ENCODE measurements around the gene CNTRL. TPM values are rescaled to one million over a fixed set of nuclear protein-coding genes. Genes with fewer than 3 reads are reported as not detected.

The CNTRL gene
- total RNA-seq, 1 donor from 2014 or later: 89.2 TPM

DNA sequence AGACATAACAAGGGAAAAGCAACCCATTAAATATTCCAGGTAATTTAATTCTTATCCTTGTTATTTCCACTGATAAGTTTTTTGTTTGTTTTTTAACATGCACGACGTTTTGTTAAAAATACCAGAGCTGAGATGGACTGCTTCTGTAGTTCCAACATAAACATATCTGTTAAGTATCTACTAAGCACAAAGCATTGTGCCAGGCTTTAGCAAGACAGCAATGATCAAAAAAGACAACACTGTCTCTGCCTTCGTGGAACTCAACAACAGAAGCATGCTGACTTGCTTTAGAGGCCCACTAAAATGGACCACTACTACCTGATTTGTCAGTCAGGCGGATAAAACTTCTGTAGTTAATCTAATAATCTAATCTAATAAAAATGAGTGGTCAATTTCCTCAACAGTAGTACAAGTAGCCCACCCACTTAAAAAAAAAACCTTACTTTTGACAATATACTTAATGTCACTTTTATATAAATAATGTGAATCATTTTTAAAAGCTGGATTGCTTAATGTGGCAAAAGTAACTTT, 123.8 kb downstream of the CNTRL start:
- intact Hi-C loops (cut with micrococcal nuclease): loop anchor here (5.0 kb wide), 1 partner anchor 441 kb away; no protein-coding TSS in a partner anchor

DNA sequence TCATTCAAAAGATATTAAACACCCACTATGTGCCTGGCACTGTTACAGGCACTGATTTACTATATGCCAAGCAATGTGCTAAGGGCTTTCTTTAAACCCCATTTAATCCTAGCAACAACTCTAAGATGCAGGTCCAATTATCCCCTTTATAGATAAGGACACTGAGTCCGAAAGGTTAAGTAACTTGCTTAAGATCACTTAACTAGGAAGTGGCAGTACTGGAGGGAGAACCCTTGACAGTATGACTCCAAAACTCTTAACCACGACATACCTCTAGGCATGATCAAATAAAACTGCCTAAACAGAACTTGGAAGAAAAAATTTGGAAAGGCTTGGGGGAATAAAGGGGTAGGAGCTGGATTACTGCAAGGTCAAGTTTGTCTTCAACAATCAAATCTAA, 125.2 kb downstream of the CNTRL start:
- intact Hi-C loops (cut with micrococcal nuclease): loop anchor here (1.0 to 5.0 kb wide), 9 partner anchors 43 to 443 kb away; partner anchors contain the start of genes GSN, PHF19, PSMD5 and TRAF1

DNA sequence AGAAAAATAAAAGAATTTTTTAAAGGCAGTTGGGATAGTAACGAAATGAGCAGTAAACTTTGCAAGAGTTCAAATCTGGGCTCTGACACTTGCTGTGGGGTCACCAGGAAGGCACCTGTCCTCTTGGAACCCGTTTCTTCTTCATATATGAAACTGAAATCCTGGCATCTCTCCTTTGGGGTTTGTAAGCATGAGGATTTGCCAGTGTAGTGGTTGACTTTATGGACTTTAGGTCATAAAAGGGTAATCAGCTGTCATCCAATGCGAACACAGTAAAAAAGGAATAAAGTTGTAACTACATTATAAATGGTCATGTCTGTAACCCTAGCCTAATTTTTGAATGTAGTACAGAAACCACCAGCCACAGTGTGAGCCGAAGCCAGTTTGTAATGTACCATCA, 125.6 kb downstream of the CNTRL start:
- intact Hi-C loops (cut with micrococcal nuclease): loop anchor here (1.0 to 5.0 kb wide), 8 partner anchors 44 to 358 kb away; partner anchors contain the start of genes GSN, PHF19, PSMD5 and TRAF1

DNA sequence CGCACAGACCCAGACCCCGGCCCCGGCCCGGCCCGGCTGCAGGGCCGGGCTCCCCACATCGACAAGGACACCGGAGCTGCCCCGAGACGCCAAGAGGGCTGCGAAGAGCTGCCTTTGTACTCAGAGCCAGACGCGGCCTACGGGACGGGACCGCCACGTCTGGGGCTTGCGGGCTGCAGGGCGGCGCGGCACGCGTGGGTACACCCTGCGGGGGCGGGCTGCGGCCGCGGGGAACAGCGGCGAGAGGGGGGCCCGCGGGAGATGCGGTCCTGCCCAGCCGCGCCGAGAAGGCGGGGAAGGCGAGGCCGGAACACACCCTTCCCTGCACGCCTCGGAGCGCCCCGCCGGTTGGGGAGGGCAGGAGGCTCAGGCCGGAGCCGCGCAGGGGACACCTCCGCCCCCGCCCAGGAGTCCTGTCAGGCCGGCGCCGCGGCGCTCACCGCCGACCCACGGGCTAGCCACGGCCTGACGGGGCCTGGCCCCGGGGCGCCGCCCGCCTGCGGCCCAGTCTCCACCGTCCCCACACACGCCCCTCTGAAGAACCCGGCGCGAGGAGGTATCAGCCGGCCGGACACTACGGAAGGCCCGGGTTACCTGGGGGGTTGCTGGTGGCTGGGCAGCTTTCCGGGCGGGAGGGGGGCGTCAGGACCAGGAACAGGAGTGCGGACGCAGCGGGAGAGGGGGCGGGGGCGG, 126.4 kb downstream of the CNTRL start:
- intact Hi-C loops (cut with micrococcal nuclease): loop anchor here (2.0 to 5.0 kb wide), 7 partner anchors 44 to 358 kb away; partner anchors contain the start of genes GSN, PHF19, PSMD5 and TRAF1

DNA sequence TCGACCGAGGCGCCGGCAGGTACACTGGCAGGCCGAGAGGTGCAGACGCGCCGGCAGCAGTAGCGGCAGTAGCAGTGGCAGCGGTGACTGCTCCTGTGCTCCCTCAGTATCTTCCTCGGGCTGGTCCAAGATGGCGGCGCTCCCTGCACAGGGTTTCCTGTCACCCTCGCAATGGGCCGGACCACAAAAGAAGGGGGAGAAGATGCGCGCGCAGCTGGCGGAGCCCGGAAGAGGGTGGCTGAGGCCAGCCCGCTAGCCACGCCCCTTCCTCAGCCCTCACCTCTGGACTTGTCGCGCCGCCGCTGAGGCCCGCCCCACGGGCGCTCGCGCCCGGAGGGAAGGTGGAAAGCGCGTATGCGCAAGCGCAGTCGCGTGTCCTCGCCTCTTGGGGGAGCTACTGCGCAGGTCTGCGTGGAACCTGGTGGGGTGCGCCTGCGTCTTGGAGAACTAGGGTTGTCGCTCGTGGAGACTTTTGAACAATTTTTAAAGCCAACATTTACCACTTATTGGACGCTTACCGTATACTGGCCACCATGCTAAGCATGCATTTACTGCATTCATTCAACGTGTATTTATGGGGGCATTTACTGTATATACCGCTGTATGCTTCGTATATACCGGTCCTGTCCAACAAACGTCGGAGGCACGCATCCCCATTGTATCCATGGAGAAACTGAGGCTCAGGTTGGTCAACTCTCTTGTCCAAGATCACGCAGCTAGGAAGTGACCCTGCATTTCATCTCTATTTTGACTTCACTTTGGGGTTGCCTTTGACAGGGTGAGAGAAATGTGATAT, 127.2 kb downstream of the CNTRL start, which contains the start of gene RAB14:
RAB14 (minus strand) TSS at position 132 of the 796 bp plus-strand sequence. CDS start 8,457 bp downstream, outside the sequence.
- intact Hi-C loops (cut with micrococcal nuclease): loop anchor here (1.0 to 5.0 kb wide), 14 partner anchors 45 to 621 kb away; partner anchors contain the start of genes CDK5RAP2, CNTRL, FBXW2 and GSN

DNA sequence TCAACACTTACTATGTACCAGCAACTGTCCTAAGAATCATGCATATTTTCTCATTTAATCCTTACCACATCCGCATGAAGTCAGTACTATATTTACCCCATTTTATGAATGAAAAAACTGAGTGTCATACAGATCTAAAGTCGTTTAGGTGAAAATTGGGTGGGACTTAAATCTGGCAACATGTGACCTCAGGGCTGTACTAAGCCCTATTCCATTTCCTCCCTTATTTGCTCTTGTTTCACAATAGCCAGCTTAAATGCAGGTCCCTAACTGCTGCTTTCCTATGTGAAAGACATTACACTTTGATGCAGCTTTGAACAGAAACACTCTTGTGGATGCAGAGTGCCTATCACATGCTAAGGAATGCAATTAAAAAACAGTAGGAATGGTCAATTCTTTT, 129.4 kb downstream of the CNTRL start:
- intact Hi-C loops (cut with micrococcal nuclease): loop anchor here (5.0 kb wide), 2 partner anchors 63 to 163 kb away; partner anchors contain the start of gene GSN

GRCh38 chr9:121204611-121205010, 129.9 kb downstream of the CNTRL start:
- intact Hi-C loops (cut with micrococcal nuclease): loop anchor here (5.0 kb wide), 2 partner anchors 63 to 163 kb away; partner anchors contain the start of gene GSN

DNA sequence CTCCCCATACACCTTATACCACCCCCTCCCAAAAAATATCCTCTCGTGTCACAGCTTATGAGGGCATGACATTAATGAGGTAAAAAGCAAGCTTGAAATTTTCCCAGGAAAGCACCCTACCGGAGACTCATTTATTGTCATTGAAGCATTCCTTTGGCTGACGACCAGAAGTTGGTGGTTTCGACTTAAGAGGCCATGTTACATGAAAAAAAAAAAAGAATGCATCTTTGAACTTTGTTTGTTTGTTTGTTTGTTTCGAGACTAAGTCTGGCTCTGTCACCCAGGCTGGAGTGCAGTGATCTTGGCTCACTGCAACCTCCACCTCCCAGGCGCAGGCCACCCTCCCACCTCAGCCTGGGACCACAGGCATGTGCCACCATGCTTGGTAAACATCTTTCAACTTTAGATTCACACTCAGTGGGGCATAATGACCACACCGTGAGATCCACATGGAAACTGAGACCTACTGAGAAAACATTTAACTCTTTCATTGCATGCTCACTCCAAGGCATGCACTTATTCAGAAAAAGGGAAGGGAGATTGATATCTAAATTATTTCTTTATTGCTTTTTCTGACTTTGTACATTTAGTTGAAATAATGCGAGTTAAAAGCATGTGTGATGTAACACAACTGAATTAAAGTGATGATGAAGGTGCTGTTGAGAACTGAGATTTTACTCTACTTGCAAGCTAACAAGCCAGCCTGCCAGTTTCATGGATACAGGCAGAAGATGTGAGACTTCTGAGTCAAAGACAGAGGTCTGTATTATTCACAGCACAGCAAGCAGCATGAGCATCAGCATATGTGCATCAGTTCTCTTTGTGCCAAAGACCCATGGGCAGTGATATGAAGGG, 132.0 kb downstream of the CNTRL start:
- intact Hi-C loops (cut with micrococcal nuclease): no loop called here

DNA sequence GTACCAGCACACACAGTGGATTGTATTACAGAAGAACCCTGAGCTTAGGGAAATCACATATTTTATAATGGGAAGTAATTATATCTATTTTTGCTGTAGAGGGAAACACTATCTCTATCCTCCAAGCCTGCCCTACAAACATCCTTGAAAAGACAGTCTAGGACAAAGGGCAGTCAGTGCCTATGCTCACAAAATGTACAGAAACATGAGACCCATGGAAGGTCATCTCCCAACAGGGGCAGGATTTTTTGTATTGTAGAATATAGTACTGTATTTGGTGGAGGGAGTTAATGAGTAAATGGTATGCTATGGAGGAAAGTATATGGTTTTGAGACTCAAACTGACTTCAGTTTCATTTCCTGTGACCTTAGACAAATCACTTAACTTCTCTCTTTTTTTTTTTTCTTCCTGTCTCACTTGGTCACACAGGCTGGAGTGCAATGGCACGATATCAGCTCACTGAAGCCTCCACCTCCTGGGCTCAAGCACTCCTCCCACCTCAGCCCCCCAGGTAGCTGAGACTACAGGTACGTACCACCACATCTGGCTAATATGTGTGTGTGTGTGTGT, 132.7 kb downstream of the CNTRL start:
- intact Hi-C loops (cut with micrococcal nuclease): no loop called here

DNA sequence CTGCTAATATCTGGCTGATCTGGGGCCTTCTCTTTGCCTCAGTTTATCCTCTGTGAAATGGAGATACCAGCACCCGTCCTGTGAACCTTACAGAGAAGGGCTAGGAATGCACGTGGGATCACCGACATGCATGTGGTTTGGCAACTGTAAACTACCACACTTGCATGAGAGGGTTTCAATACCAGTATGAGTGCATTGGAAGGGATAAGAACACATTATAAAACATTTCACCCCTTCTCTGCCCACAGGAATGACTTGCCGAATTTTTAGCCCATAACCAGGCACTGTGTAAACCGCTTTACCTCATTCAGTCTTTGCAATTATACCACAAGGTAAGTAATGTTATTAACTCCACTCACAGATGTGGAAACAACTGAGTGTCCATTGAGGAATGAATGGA, 135.8 kb downstream of the CNTRL start:
- intact Hi-C loops (cut with micrococcal nuclease): loop anchor here (5.0 kb wide), 1 partner anchor 87 kb away; no protein-coding TSS in a partner anchor

DNA sequence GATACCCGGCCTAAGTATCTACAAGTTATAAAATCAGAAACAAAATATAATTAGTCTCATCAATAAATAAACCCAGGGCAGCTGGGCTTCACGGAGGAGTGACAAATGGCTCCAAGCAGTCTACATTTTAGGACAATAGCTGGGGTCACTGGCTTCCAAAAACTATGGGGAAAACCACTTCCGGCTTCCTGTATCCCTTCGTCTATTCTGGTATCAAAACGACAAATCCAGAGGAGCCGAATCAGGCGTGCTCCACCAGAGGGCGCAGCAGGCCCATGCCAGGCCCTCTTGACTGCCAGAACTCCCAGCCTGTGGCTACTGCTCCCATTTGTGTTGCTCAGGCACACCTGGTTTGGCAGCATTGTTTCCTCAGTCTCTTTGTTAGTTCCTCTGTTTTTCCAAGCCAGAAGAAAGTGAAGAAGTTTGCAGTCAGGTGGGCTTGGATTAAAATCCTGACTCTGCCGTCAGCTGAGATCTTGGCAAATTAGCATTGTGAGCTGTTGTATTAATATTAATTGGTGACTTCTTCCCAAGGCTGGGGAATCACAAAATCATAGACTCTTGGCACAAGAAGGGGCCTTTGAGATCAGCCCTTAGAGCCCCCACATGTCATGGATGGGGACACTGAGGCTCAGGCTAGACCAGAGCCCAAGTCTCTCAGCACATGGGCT, 138.5 kb downstream of the CNTRL start:
- intact Hi-C loops (cut with micrococcal nuclease): loop anchor here (1.0 to 5.0 kb wide), 5 partner anchors 66 to 285 kb away; no protein-coding TSS in a partner anchor

DNA sequence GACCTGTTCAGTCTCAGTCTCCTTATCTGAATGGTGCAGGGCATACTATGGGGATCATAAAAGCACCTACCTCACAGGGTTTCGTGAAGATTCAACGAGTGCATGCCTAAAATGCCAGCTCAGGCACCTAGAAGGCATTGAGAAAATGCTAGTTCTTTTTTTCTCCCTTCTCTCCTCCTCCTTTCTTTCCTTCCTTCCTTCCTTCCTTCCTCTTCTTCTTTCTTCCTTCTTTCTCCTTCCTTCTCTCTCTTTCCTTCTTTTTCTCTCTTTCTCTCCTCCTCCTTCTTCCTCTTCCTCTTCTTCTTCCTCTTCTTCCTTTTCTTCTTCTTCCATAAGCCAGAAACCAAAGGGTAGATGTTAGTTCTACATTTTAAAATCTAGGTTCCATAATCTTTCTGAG, 139.2 kb downstream of the CNTRL start:
- intact Hi-C loops (cut with micrococcal nuclease): loop anchor here (5.0 kb wide), 1 partner anchor 83 kb away; no protein-coding TSS in a partner anchor

- intact Hi-C loops (cut with micrococcal nuclease): no loop called here
Observed at GRCh38 chr9:121216271-121216805, 141.6 kb downstream of the CNTRL start.

DNA sequence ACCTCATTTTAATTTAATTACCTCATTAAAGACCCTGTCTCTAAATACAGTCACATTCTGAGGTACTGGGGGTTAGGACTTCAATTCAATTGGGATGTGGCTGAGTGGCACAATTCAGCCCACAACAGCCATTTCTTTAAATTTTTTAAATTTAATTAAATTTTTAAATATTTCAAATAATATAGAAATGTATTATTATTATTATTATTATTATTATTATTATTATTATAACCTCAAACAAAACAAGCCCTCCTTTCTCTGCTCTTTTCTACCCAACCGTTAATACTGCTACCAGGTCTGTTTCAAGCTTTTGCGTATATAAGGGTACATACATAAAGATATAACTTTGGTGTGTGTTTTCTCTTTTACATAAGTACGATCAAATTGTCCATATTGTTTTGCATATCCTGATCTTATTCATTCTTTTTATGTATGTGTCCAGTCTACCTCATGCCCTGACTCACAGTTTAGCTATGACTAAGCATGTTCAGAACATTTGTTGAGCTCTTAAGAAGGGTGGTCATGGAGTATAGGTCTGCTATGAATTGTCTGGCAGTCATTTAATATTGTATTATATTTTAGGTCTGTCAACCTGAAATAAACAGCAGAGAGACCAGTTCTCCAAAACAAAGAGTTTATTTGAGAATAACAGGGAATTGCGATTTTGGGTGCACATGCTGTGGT, 143.0 kb downstream of the CNTRL start:
- intact Hi-C loops (cut with micrococcal nuclease): no loop called here

- intact Hi-C loops (cut with micrococcal nuclease): no loop called here
Observed at GRCh38 chr9:121218357-121219027, 143.7 kb downstream of the CNTRL start.

DNA sequence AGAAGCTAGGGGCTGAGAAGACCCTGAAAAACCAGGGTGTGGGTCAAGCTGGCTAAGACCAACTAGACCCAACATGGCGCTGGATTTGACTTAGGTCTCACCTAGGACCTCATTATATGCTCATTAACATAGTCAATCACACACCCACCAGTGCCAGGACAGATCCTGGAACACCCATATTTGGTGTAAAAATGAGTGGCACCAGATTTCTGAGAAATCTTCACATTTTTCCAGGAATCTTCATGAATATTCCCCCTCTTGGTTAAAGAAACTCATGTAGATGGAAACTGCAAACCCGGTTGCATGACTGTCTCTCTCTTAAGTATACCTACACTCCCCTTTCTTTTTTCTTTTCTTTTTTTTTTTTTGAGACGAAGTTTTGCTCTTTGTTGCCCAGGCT, 144.8 kb downstream of the CNTRL start:
- intact Hi-C loops (cut with micrococcal nuclease): no loop called here

DNA sequence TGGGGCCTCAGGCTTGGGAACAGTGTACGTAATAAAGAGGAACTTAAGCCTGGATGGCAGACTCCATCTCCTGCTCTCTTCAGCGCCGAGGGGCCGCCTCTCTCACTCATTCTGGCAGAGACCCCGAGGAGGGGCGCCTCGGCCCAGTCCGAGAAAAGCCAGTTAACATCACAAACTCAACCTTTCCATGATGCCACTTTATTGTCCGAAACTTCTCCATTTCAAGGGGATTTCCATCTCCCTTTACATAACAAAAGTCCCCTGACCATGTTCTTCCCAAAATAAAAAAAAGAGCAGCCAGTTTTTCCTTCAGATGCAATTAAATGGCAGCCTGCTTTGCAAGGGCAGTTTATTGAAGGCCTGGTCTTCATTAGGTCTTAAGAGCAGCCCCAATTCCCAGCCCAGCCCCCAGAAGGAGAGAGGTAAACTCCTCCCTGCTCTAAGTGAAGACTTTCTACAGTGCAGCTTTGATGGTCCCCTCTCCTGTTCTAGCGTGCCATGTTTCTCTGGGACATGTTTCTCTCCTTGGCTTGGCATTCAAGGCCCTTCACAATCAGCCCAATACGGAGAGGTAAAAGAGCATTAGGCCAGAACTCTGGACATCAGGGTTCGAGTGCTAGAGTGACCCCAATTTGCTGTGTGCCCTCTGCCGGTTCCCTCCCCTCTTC, 146.4 kb downstream of the CNTRL start:
- intact Hi-C loops (cut with micrococcal nuclease): no loop called here

Data from T-helper 1 cell treated with Interleukin-12 subunit alpha and Interleukin-12 subunit beta and Interleukin-4 antibody, amounts not matched to agents 30 ng/mL and 1 ng/mL, for 36 hours (primary cell).